GM19438 (cell line): ENCODE measurements around the gene MGA.

Source experiments
- ATAC-seq: cut with Tn5 transposase; IDR thresholded peaks from one replicate; pipeline ENCODE4 v1.9.1; 2021; ENCODE audit warnings: low read depth; ENCODE audit not compliant: unreplicated experiment

The MGA gene

GRCh38 chr15:41780266-41780665 is 120.1 kb downstream of the MGA start:
- no peak for ATAC-seq

DNA sequence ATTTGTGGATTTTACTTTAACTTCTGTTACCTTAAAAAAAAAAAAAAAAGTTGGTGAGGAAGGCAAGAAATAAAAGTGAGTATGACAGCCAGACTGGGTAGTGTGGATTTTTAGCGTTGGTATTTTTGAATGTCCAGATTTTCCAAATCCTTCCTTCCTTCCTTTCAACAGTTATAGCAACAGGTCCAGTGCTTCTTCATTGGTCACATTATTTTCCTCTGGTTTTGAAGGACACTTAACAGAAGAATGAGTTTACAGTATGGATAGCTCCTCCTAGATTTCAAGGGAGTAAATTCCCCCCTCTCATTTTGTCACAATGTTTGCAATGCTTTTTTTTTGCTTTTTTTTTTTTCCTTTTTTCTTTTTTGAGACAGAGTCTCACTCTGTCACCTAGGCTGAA is 120.5 kb downstream of the MGA start:
- no peak for ATAC-seq

DNA sequence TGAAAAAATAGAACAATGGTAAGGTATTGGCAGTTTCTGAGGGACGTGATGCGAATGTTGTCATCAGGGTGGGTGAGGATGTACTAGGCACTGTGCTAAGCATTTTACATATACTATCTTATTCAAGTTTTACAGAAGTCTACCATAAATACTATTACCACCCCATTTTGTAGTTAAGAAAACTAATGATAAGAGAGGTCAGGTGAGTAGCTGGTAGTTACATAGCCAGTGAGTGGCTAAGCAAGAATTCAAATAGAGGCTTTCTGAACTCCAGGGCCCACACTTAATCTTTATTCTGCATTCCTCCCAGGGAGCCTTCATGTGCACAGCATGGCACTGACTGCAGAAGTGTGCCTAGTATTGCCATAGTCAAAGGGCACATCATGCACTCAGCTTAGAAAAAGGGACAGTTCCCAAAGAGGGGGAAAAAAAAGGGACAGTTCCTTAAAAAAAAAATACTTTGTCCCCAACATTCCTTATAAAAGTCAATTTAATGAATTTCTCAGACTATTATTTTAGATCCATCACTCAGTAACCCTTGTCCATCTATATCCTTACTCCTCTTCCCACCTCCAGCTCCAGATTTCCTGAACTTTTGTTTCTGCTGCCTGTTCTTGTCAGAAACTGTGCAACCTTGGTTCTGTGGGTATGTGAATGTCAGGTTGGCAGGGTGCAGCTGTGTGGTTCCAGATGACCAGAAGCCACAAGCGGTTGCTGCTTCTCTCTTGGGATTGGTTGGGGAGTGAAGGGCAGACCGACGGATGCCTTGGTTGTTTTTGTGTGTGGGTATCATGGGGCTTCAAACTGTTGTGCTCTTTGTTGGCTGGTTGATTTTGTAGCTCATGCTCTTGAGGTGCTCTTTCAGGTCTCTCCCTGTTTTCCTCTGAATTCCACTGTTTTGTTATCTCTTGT is 122.4 kb downstream of the MGA start:
- ATAC-seq = no peak

- no peak for ATAC-seq
These were observed 123.1 kb downstream of the MGA start for GRCh38 chr15:41783296-41783695.

GRCh38 chr15:41788262-41788661 is 128.1 kb downstream of the MGA start:
- ATAC-seq = no peak

GRCh38 chr15:41789236-41789635 is 129.0 kb downstream of the MGA start:
- ATAC-seq = no peak

- ATAC-seq = no peak
These were observed 129.5 kb downstream of the MGA start for GRCh38 chr15:41789662-41790061.

DNA sequence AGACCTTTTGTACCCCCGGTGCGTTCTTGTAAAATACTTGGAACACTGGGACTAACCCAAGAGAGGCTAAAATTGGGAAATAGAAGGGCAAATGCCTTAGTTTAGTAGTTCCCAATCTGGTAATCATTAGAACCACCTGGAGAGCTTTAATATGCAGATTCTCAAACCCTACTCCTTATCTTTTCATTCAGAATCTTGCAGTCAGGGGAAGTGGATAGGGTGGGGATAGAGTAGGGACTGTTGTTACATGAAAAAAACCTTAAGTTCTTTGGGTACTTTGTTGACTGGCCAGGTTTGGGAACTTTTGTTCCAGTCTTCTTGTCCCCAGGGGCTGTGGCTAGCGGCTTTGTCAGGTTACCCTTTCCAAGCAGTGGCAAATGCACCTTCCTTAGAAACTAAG is 130.0 kb downstream of the MGA start:
- no peak for ATAC-seq

- no peak for ATAC-seq
These were observed 130.7 kb downstream of the MGA start for GRCh38 chr15:41790756-41791546.

GRCh38 chr15:41791547-41791937 is 131.3 kb downstream of the MGA start:
- no peak for ATAC-seq

GRCh38 chr15:41792000-41792637 is 131.9 kb downstream of the MGA start:
- no peak for ATAC-seq

DNA sequence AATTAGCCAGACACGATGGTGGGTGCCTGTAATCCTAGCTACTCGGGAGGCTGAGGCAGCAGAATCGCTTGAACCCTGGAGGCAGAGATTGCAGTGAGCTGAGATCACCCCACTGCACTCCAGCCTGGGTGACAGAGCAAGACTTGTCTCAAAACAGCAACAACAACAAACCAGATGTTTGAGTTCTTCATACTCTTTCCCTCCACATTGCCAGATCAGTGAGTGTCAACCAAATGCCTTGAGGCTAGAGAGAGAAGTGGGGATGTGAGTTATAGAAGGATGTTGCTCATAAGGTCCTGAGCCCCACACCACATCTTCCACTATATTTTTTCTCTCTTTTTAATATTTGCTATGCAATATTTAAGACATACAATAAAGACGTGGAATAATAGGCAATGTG is 133.9 kb downstream of the MGA start:
- ATAC-seq = no peak

- ATAC-seq = no peak
These were observed 136.0 kb downstream of the MGA start for GRCh38 chr15:41795996-41796856.

GRCh38 chr15:41797201-41797944 is 137.2 kb downstream of the MGA start:
- no peak for ATAC-seq

DNA sequence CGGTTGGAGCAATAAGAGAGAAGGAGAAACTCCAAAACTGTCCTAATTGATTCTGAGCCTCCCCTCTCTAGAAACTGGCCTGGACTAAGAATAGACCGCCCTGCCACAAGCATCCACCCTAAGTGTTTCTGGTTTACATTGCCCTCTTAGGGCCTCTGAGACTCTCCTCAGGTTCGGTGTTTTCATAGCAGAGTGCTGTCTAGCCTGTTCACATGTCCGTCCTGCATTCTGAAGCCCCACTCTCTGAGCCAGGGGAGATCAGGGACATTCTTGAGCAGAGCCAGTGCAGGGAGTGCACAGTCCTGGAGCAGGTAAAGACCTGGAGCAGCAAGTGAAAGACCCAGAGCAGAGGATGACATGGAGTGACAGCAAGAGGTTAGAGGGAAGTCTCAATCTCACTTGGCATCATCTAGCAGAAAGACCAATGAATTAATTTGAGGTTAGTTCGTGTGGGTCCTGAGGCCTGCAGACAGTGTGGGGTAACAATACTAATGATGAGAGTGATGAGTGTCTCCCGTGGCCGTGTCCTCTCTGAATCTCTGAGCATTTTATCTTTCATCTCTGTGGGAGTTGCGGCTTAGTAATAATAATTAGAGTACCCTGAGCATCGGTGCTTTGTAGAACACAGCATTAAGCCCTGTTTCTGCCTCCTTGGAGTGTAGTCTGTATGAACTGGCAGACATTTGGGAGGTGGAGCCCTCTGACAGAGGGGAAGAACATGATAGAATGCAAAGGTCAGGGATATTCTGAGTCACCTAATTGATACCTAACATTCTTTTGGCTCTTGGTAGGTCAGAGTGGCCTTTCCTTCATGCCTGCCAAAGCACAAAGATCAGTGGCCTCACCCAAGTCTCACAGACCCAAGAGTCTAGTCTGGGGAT is 138.6 kb downstream of the MGA start:
- ATAC-seq = no peak

GRCh38 chr15:41799488-41799805 is 139.2 kb downstream of the MGA start:
- ATAC-seq = no peak

DNA sequence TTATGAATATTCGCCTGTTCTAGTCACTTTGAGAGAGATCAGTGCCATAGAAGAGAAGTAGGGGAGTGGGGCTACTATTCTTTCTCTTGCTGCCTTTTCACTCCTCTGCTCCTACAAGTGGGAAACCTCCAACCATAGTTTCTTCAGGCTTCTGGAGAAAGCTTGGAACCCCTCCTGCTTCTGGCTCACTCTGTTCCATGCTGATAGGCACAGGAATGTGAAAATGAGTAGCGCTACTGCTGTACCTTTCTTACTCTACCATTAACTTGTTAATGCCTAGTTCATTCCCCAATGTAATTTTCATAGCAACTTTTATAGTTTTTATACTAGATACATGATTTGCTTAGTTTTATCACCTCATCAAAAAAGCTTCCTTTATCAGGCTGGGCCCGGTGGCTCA is 141.0 kb downstream of the MGA start:
- no peak for ATAC-seq

DNA sequence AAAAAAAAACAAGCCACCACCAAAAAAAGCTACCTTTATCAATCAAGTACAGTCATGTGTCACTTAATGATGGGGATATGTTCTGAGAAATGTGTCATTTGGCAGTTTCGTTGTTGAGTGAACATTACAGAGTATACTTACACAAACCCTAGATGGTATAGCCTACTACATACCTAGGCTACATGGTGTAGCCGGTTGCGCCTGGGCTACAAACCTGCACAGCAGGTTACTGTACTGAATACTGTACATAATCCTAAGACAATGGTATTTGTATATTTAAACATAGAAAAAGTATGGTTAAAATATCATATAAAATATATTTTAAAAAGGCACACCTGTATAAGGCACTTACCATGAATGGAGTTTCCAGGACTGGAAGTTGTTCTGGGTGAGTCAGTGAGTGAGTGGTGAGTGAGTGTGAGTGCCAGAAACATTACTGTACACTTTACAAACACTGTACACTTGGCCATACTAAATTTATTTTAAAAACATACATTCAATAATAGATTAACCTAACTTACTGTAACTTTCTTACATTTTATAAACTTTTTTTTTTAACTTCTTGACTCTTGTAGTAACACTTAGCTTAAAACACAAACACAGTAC is 141.7 kb downstream of the MGA start:
- ATAC-seq = no peak
